Subcutaneous abdominal adipose tissue (tissue), 5 donors: ENCODE measurements around the gene BCL11A.

Source experiments
- H3K27ac ChIP-seq: one replicate; pipeline ENCODE4 v1.7.0; 2013; ENCODE audit warnings: low read depth, mild to moderate bottlenecking, inconsistent platforms, low read length, moderate library complexity
- H3K27me3 ChIP-seq, 5 donors: one replicate each; pipeline ENCODE4 v1.7.0; 2013; ENCODE audit warnings: low read length in 5 of 5, inconsistent platforms in 1 of 5; ENCODE audit not compliant: control insufficient read depth in 5 of 5, insufficient read depth in 4 of 5
- H3K36me3 ChIP-seq, 5 donors: one replicate each; pipeline ENCODE4 v1.7.0; 2013; ENCODE audit warnings: low read length in 5 of 5; ENCODE audit not compliant: control insufficient read depth in 5 of 5, insufficient read depth in 5 of 5
- H3K4me1 ChIP-seq, 5 donors: one replicate each; pipeline ENCODE4 v1.7.0; 2013; ENCODE audit warnings: low read length in 5 of 5, mild to moderate bottlenecking in 3 of 5, moderate library complexity in 1 of 5; ENCODE audit not compliant: control insufficient read depth in 5 of 5, insufficient read depth in 5 of 5
- H3K4me3 ChIP-seq, 5 donors: one replicate each; pipeline ENCODE4 v1.7.0; 2013; ENCODE audit warnings: low read length in 5 of 5, low read depth in 1 of 5
- H3K9ac ChIP-seq, 5 donors: one replicate each; pipeline ENCODE4 v1.7.0; 2013; ENCODE audit warnings: low read length in 5 of 5, mild to moderate bottlenecking in 4 of 5, moderate library complexity in 3 of 5
- H3K9me3 ChIP-seq, 5 donors: one replicate each; pipeline ENCODE4 v1.7.0; 2013; ENCODE audit warnings: low read length in 5 of 5; ENCODE audit not compliant: control insufficient read depth in 5 of 5
- donor health status: healthy.
- donor health status: healthy.
- donor health status: healthy.
- donor health status: healthy.
- donor health status: healthy.

BCL11A gene

GRCh38 chr2:60499651-60500265 is 53.7 kb downstream of the BCL11A start:
- peaks cover 0 to 7% (median 2%) of the 10 kb centered on the region in 5 donors for H3K27me3 ChIP-seq
- H3K4me3 ChIP-seq = no peak overlapping the region
- H3K9me3 ChIP-seq = no peaks in the 10 kb centered on the region
- H3K4me1 ChIP-seq = no peaks in the 10 kb centered on the region
- H3K9ac ChIP-seq = no peak overlapping the region
- H3K27ac ChIP-seq = no peak overlapping the region
- H3K36me3 ChIP-seq = no peaks in the 10 kb centered on the region

DNA sequence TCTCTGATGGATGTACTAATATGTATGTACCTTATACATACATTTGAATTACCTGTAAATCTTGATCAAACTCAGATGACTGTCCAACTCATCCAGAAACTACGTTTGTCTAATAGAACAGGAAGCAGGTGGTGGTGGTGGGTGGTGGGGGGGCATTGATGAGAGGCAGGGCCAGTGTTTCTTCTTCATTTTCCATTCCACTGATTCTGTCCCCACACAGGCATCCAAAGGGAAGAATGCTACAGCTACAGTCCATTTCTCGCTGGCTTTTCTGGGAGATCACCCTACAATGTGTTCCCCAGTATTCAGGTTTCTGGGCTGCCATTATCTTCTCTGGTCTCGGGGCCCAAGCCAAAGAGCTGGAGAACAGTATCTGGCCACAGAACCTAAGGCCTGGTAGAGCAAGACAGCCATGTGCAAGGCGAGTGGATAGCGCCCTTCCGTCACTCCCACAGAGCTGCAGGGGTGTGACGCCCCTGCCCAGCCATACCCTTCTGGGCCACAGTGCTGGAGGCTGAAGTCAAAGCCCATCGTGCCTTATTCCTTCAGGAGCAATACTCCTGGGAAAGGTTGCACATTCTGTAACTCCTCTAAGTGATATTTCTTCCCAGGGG is 54.5 kb downstream of the BCL11A start:
- H3K27me3 ChIP-seq = peaks cover 0 to 7% (median 2%) of the 10 kb centered on the region in 5 donors

DNA sequence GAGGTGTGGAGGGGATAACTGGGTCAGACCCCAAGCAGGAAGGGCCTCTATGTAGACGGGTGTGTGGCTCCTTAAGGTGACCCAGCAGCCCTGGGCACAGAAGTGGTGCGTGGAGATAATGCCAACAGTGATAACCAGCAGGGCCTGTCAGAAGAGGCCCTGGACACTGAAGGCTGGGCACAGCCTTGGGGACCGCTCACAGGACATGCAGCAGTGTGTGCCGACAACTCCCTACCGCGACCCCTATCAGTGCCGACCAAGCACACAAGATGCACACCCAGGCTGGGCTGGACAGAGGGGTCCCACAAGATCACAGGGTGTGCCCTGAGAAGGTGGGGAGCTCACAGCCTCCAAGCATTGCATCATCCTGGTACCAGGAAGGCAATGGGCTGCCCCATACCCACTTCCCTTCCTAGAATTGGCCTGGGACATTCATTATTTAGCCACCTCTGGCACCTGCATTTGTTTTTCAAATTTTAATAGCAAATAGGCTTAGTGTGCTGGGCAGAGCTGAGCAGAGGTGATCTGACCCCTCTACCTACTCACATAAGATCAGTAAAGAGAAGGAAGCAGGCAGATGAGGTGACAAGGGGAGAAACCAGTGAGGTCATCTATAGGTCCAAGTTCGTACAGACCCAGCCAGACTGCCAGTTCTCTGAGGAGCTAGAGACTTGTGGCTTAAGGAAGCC is 55.2 kb downstream of the BCL11A start:
- H3K4me3 ChIP-seq = no peak overlapping the region
- no peaks in the 10 kb centered on the region for H3K36me3 ChIP-seq
- no peak overlapping the region for H3K27ac ChIP-seq
- H3K9me3 ChIP-seq = no peaks in the 10 kb centered on the region
- no peak overlapping the region for H3K9ac ChIP-seq
- H3K27me3 ChIP-seq = peaks cover 0 to 7% (median 5%) of the 10 kb centered on the region in 5 donors
- no peaks in the 10 kb centered on the region for H3K4me1 ChIP-seq

More for the DNA sequence above, 54.5 kb downstream of the BCL11A start:
- Histone ChIP-seq H3K4me3 (no peak overlapping the region), H3K27ac (no peak overlapping the region), H3K4me1 (no peaks in the 10 kb centered on the region), H3K36me3 (no peaks in the 10 kb centered on the region), H3K9me3 (no peaks in the 10 kb centered on the region), H3K9ac (no peak overlapping the region)

- Histone ChIP-seq H3K27me3 (peaks cover 0 to 7% (median 5%) of the 10 kb centered on the region in 5 donors), H3K9ac (no peak overlapping the region), H3K4me3 (no peak overlapping the region), H3K9me3 (no peaks in the 10 kb centered on the region), H3K36me3 (no peaks in the 10 kb centered on the region), H3K27ac (no peak overlapping the region), H3K4me1 (no peaks in the 10 kb centered on the region)
These were observed 56.0 kb downstream of the BCL11A start for GRCh38 chr2:60497500-60497899.

- H3K27ac ChIP-seq = no peak overlapping the region
- H3K9me3 ChIP-seq = no peaks in the 10 kb centered on the region
- no peaks in the 10 kb centered on the region for H3K4me1 ChIP-seq
- no peak overlapping the region for H3K4me3 ChIP-seq
- no peak overlapping the region for H3K9ac ChIP-seq
- H3K27me3 ChIP-seq = peaks cover 0 to 7% (median 5%) of the 10 kb centered on the region in 5 donors
- H3K36me3 ChIP-seq = no peaks in the 10 kb centered on the region
These were observed 56.5 kb downstream of the BCL11A start for GRCh38 chr2:60496956-60497355.

DNA sequence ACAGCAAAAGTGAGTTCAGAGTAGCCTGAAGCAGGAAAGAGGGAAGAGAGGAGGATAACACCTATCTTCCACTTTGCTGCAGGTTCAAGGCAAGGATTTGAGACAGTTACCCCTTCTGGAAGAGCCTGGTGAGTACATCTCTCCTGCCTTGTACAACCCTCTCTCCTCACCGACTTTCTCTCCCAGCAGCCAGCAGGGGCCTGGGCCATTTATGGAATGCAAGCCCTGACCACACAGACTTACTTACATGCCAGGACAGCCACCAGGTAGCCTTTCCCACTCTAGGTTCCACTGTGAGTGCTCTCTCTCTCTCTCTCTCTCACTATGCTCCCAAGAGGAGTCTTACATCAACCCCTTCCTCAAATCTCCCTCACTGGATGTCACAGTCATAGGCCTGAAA is 57.0 kb downstream of the BCL11A start:
- peaks cover 0 to 7% (median 5%) of the 10 kb centered on the region in 5 donors for H3K27me3 ChIP-seq
- no peak overlapping the region for H3K27ac ChIP-seq
- H3K36me3 ChIP-seq = no peaks in the 10 kb centered on the region
- H3K9ac ChIP-seq = no peak overlapping the region
- no peak overlapping the region for H3K4me3 ChIP-seq
- no peaks in the 10 kb centered on the region for H3K4me1 ChIP-seq
- H3K9me3 ChIP-seq = no peaks in the 10 kb centered on the region

GRCh38 chr2:60495041-60495625 is 58.3 kb downstream of the BCL11A start:
- H3K27ac ChIP-seq = no peak overlapping the region
- no peaks in the 10 kb centered on the region for H3K9me3 ChIP-seq
- no peak overlapping the region for H3K4me3 ChIP-seq
- H3K4me1 ChIP-seq = no peaks in the 10 kb centered on the region
- peaks cover 0 to 6% (median 5%) of the 10 kb centered on the region in 5 donors for H3K27me3 ChIP-seq
- no peaks in the 10 kb centered on the region for H3K36me3 ChIP-seq
- no peak overlapping the region for H3K9ac ChIP-seq

GRCh38 chr2:60493804-60494387 is 59.6 kb downstream of the BCL11A start:
- Histone ChIP-seq H3K9me3 (no peaks in the 10 kb centered on the region), H3K4me3 (no peak overlapping the region), H3K27ac (no peak overlapping the region), H3K36me3 (no peaks in the 10 kb centered on the region), H3K4me1 (no peaks in the 10 kb centered on the region), H3K9ac (no peak overlapping the region), H3K27me3 (peaks cover 0 to 3% (median 0%) of the 10 kb centered on the region in 5 donors)

GRCh38 chr2:60492548-60492947 is 60.9 kb downstream of the BCL11A start:
- no peaks in the 10 kb centered on the region for H3K4me1 ChIP-seq
- no peak overlapping the region for H3K27ac ChIP-seq
- H3K36me3 ChIP-seq = no peaks in the 10 kb centered on the region
- no peak overlapping the region for H3K9ac ChIP-seq
- H3K9me3 ChIP-seq = peaks cover 0 to 2% (median 0%) of the 10 kb centered on the region in 5 donors
- peaks cover 0 to 3% (median 0%) of the 10 kb centered on the region in 5 donors for H3K27me3 ChIP-seq
- H3K4me3 ChIP-seq = no peak overlapping the region
